Ishikawa (cell line): Measurements from ENCODE around the gene DMWD.

Source experiments
- CEBPB ChIP-seq: IDR thresholded peaks from 2 replicates; pipeline ENCODE4 v1.6.1; 2012
- EP300 ChIP-seq: IDR thresholded peaks from 2 replicates; pipeline ENCODE4 v1.6.1; 2012; ENCODE audit warnings: borderline replicate concordance
- MAX ChIP-seq: IDR thresholded peaks from 2 replicates; pipeline ENCODE4 v1.6.1; 2012
- NFIC ChIP-seq: IDR thresholded peaks from 2 replicates; pipeline ENCODE4 v1.6.1; 2012
- RAD21 ChIP-seq: IDR thresholded peaks from 2 replicates; pipeline ENCODE4 v1.6.1; 2012; ENCODE audit warnings: low read depth
- USF1 ChIP-seq: IDR thresholded peaks from 2 replicates; pipeline ENCODE4 v1.6.1; 2012
- ZBTB7A ChIP-seq: IDR thresholded peaks from 2 replicates; pipeline ENCODE4 v1.6.1; 2012; ENCODE audit warnings: low read depth

DNA sequence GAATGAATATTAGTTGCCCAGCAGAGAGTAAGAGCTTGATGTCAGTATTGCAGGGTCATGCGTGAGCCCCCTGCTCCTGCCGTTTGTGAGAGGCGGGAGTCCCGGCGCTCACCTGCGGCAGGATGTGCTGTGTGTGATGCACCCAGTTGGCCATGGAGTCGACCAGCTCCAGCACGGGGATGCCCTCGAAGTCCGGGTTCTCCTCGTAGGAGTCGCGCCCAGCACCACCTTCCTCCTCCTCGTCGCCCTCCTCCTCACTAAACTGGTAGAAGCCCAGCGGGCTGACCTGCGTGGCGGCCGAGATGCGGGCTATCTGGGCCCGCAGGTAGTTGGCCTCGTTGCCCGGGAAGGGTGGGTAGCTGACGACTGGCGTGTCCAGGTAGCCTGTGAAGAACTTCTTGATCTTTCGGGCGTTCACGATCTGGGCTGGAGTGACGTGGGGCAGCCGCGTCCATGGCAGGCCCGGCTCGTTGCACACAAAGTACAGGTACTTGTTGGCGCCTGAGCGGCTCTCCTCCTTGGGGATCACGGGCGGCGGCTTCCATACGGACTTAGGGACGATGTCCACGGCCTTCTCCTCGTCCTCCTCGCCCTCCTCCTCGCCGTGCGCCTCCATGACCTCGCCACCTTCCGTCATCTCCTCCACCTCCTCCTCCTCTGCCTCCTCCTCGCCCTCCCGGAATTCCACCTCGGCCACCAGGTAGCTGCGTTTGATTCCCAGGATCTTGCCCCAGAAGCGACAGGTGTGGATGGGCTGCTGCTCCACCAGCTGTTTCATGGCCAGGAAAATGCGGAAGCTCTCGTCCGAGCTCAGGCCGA lies 11.7 kb upstream of the DMWD start:
- TF ChIP-seq RAD21 (no peak), USF1 (no peak), EP300 (no peak), CEBPB (no peak), MAX (no peak), ZBTB7A (no peak), NFIC (no peak)
